Measurements from ENCODE around the gene PMM1. TPM values are rescaled to one million over a fixed set of nuclear protein-coding genes. Genes with fewer than 3 reads are reported as not detected.

PMM1 gene
- total and polyA plus RNA-seq, 2 donors (not counting 3 experiments of a cell fraction or from before 2014, with no cell fraction given): 14.6 to 31.7 TPM

- intact Hi-C loops (cut with micrococcal nuclease) (no loop called here), dilution Hi-C loops (cut with MboI; ENCODE audit: extremely low pct_ligation_motif_present, low sequenced_read_pairs) (no loop called here)
- CTCF ChIA-PET: interaction anchor here (1.5 to 4.5 kb wide), 4 partner anchors 11 to 125 kb away, joined by 6 to 124 read pairs (median 16); partner anchors contain the start of gene PMM1
- peaks cover 2 to 49% of the 10 kb centered on the region in 2 experiments for H3K36me3 ChIP-seq (ENCODE audit: control insufficient read depth in 2 of 2, extremely low read depth in 1 of 2, insufficient read depth in 2 of 2, low read length in 2 of 2)
- FAIRE-seq (no peak), DNase-seq (ENCODE audit: low read depth, low spot score) (no peak)
- no peak for TF ChIP-seq JUN (IDR thresholded peaks at IDR 0.05; ENCODE audit: borderline replicate concordance, insufficient read depth, insufficient read length, low read depth)
- no peak for TF ChIP-seq MYC (IDR thresholded peaks at IDR 0.05; ENCODE audit: low read depth, low read length)
- POLR2A ChIA-PET: no interaction called here
- H3K9me1 ChIP-seq (replicated peaks; ENCODE audit: control insufficient read depth, extremely low read depth, insufficient read depth, low read length): no peaks in the 10 kb centered on the region
- no peaks in the 10 kb centered on the region for H4K20me1 ChIP-seq (replicated peaks; ENCODE audit: control insufficient read depth, extremely low read depth, insufficient read depth, low read length)
- H3K27me3 ChIP-seq (ENCODE audit: control insufficient read depth in 2 of 2, insufficient read depth in 2 of 2, low read length in 2 of 2): no peaks in the 10 kb centered on the region
- BruUV-seq (replicated peaks): TSS peak; percentile 66
- H3K4me2 ChIP-seq (ENCODE audit: insufficient read depth, low read length): no peak overlapping the region
- H3K4me1 ChIP-seq (ENCODE audit: control insufficient read depth, extremely low read depth, insufficient read depth, low read length): no peaks in the 10 kb centered on the region
- no peak overlapping the region for H3K9ac ChIP-seq (replicated peaks; ENCODE audit: extremely low read depth, insufficient read depth, low read length)
- H3K9me3 ChIP-seq (replicated peaks; ENCODE audit: control insufficient read depth, insufficient read depth, low read length): no peaks in the 10 kb centered on the region
- no peak overlapping the region for H3K4me3 ChIP-seq (replicated peaks in 1 of 3; ENCODE audit: insufficient read depth in 1 of 3, low read depth in 1 of 3, low read length in 3 of 3)
- H2AFZ ChIP-seq (ENCODE audit: low read depth, low read length): no peak overlapping the region
- H3K27ac ChIP-seq (ENCODE audit: insufficient read depth, low read depth, low read length): no peak overlapping the region
- no peaks in the 10 kb centered on the region for H3K79me2 ChIP-seq (ENCODE audit: control insufficient read depth, insufficient read depth, low read length)
Measured at GRCh38 chr22:41528132-41528766, 61.4 kb downstream of the PMM1 start.

Other genes starting within 250 kb of the PMM1 start
- 2.2 and 2.9 TPM in 2 replicates for gene TEF, start 207.9 kb downstream of the PMM1 start, total RNA-seq
- 4.0 and 5.3 TPM in 2 replicates for gene TEF, start 207.9 kb downstream of the PMM1 start, polyA plus RNA-seq
- 39.4 and 44.7 TPM in 2 replicates for gene TOB2, start 143.0 kb downstream of the PMM1 start, total RNA-seq
- gene TOB2, start 143.0 kb downstream of the PMM1 start, polyA plus RNA-seq: 21.7 and 23.2 TPM in 2 replicates
- gene PHF5A, start 121.1 kb downstream of the PMM1 start, total RNA-seq: 55.9 and 63.7 TPM in 2 replicates
- gene PHF5A, start 121.1 kb downstream of the PMM1 start, polyA plus RNA-seq: 51.8 and 61.1 TPM in 2 replicates
- 79.1 and 79.7 TPM in 2 replicates for gene ACO2, start 120.7 kb downstream of the PMM1 start, total RNA-seq
- gene ACO2, start 120.7 kb downstream of the PMM1 start, polyA plus RNA-seq: 62.0 and 63.8 TPM in 2 replicates
- 39.4 and 42.3 TPM in 2 replicates for gene POLR3H, start 45.4 kb downstream of the PMM1 start, total RNA-seq
- gene POLR3H, start 45.4 kb downstream of the PMM1 start, polyA plus RNA-seq: 31.2 and 33.5 TPM in 2 replicates
- not detected in 2 replicates for gene CSDC2, start 28.8 kb downstream of the PMM1 start, total RNA-seq
- gene CSDC2, start 28.8 kb downstream of the PMM1 start, polyA plus RNA-seq: not detected in 2 replicates
- gene DESI1, start 31.2 kb upstream of the PMM1 start, total RNA-seq: 49.4 and 59.1 TPM in 2 replicates
- gene DESI1, start 31.2 kb upstream of the PMM1 start, polyA plus RNA-seq: 36.8 and 42.1 TPM in 2 replicates
- gene XRCC6, start 31.5 kb upstream of the PMM1 start, total RNA-seq: 309 and 313 TPM in 2 replicates
- gene XRCC6, start 31.5 kb upstream of the PMM1 start, polyA plus RNA-seq: 79.5 and 117 TPM in 2 replicates
- gene SNU13, start 99.0 kb upstream of the PMM1 start, total RNA-seq: 138 TPM in 2 replicates
- gene SNU13, start 99.0 kb upstream of the PMM1 start, polyA plus RNA-seq: 194 and 206 TPM in 2 replicates
- 0.76 and 1.5 TPM in 2 replicates for gene MEI1, start 109.7 kb upstream of the PMM1 start, total RNA-seq
- 1.9 and 2.7 TPM in 2 replicates for gene MEI1, start 109.7 kb upstream of the PMM1 start, polyA plus RNA-seq
- gene CCDC134, start 210.8 kb upstream of the PMM1 start, total RNA-seq: 8.1 and 8.4 TPM in 2 replicates
- 4.0 and 4.5 TPM in 2 replicates for gene CCDC134, start 210.8 kb upstream of the PMM1 start, polyA plus RNA-seq
- 136 and 144 TPM in 2 replicates for gene SREBF2, start 243.3 kb upstream of the PMM1 start, total RNA-seq
- 101 and 105 TPM in 2 replicates for gene SREBF2, start 243.3 kb upstream of the PMM1 start, polyA plus RNA-seq

Measured in endothelial cell of umbilical vein (primary cell).